ENCODE data around the gene UCN2. TPM values are rescaled to one million over a fixed set of nuclear protein-coding genes. Genes with fewer than 3 reads are reported as not detected.

Gene UCN2
- total and polyA plus RNA-seq, 2 donors (not counting 3 experiments of a cell fraction or from before 2014, with no cell fraction given): 0.11 TPM; not detected in 1

GRCh38 chr3:48599509-48600285 is 36.1 kb upstream of the UCN2 start:
- FAIRE-seq (no peak), DNase-seq (ENCODE audit: low read depth, low spot score) (no peak)
- peaks cover 6% of the 10 kb centered on the region for H3K4me1 ChIP-seq (ENCODE audit: control insufficient read depth, extremely low read depth, insufficient read depth, low read length)
- no peaks in the 10 kb centered on the region for H3K9me1 ChIP-seq (replicated peaks; ENCODE audit: control insufficient read depth, extremely low read depth, insufficient read depth, low read length)
- H3K36me3 ChIP-seq (ENCODE audit: control insufficient read depth in 2 of 2, extremely low read depth in 1 of 2, insufficient read depth in 2 of 2, low read length in 2 of 2): peaks cover 11 to 52% of the 10 kb centered on the region in 2 experiments
- TF ChIP-seq POLR2AphosphoS5 (IDR thresholded peaks at IDR 0.05; ENCODE audit: insufficient read depth, low read depth, low read length) (no peak), EZH2 (IDR thresholded peaks at IDR 0.05; ENCODE audit: borderline replicate concordance, low read depth, low read length, severe bottlenecking) (no peak), GATA2 (IDR thresholded peaks at IDR 0.05; ENCODE audit: insufficient read depth, insufficient read length, low read depth, low read length) (no peak), FOS (IDR thresholded peaks at IDR 0.05; ENCODE audit: borderline replicate concordance, insufficient read depth, low read length) (no peak), POLR2A (IDR thresholded peaks at IDR 0.05; ENCODE audit: low read depth, low read length) (no peak), MYC (IDR thresholded peaks at IDR 0.05; ENCODE audit: low read depth, low read length) (no peak), CTCF (IDR thresholded peaks at IDR 0.05; ENCODE audit: extremely low read depth in 1 of 2, insufficient read depth in 1 of 2, low read depth in 1 of 2, low read length in 2 of 2) (no peak), JUN (IDR thresholded peaks at IDR 0.05; ENCODE audit: borderline replicate concordance, insufficient read depth, insufficient read length, low read depth) (no peak)
- no peaks in the 10 kb centered on the region for H4K20me1 ChIP-seq (replicated peaks; ENCODE audit: control insufficient read depth, extremely low read depth, insufficient read depth, low read length)
- H3K79me2 ChIP-seq (ENCODE audit: control insufficient read depth, insufficient read depth, low read length): no peaks in the 10 kb centered on the region
- H2AFZ ChIP-seq (ENCODE audit: low read depth, low read length): no peak overlapping the region
- peaks cover 2 to 4% of the 10 kb centered on the region in 2 experiments for H3K27me3 ChIP-seq (ENCODE audit: control insufficient read depth in 2 of 2, insufficient read depth in 2 of 2, low read length in 2 of 2)
- H3K27ac ChIP-seq (ENCODE audit: insufficient read depth, low read depth, low read length): no peak overlapping the region
- POLR2A ChIA-PET: no interaction called here
- dilution Hi-C loops (cut with MboI; ENCODE audit: extremely low pct_ligation_motif_present, low sequenced_read_pairs): no loop called here
- CTCF ChIA-PET: interaction anchor here (0.9 kb wide), 1 partner anchor 43 kb away, joined by 3 read pairs; no protein-coding TSS in a partner anchor
- no peak overlapping the region for H3K4me3 ChIP-seq (replicated peaks in 1 of 3; ENCODE audit: insufficient read depth in 1 of 3, low read depth in 1 of 3, low read length in 3 of 3)
- no TSS peak for BruUV-seq (replicated peaks)
- H3K9ac ChIP-seq (replicated peaks; ENCODE audit: extremely low read depth, insufficient read depth, low read length): no peak overlapping the region
- intact Hi-C loops (cut with micrococcal nuclease): no loop called here
- H3K9me3 ChIP-seq (replicated peaks; ENCODE audit: control insufficient read depth, insufficient read depth, low read length): no peaks in the 10 kb centered on the region
- no peak overlapping the region for H3K4me2 ChIP-seq (ENCODE audit: insufficient read depth, low read length)
